ENCODE data around the gene SETD1B. TPM values are rescaled to one million over a fixed set of nuclear protein-coding genes. Genes with fewer than 3 reads are reported as not detected.
"Not testable (repeated sequence)": the region's sequence is repeated elsewhere in the genome, so short reads cannot be mapped to it uniquely, and the experiment has no call there.

The SETD1B gene
- total and polyA plus RNA-seq, 2 donors (not counting 3 experiments of a cell fraction or from before 2014, with no cell fraction given) = 2.6 to 27.0 TPM

- ChIA-PET POLR2A (no interaction called here), CTCF (interaction anchor here (0.5 kb wide), 1 partner anchor 34 kb away, joined by 4 read pairs; no protein-coding TSS in a partner anchor)
- H3K9me3 ChIP-seq (replicated peaks; ENCODE audit: control insufficient read depth, insufficient read depth, low read length) = no peaks in the 10 kb centered on the region
These were observed 48.2 kb upstream of the SETD1B start for GRCh38 chr12:121755591-121755990.

GRCh38 chr12:121758536-121758935, 45.3 kb upstream of the SETD1B start:
- H3K9ac ChIP-seq (replicated peaks; ENCODE audit: extremely low read depth, insufficient read depth, low read length); H3K27me3 ChIP-seq (ENCODE audit: control insufficient read depth in 2 of 2, insufficient read depth in 2 of 2, low read length in 2 of 2); H3K9me1 ChIP-seq (replicated peaks; ENCODE audit: control insufficient read depth, extremely low read depth, insufficient read depth, low read length); H4K20me1 ChIP-seq (replicated peaks; ENCODE audit: control insufficient read depth, extremely low read depth, insufficient read depth, low read length); H3K4me2 ChIP-seq (ENCODE audit: insufficient read depth, low read length); H3K27ac ChIP-seq (ENCODE audit: insufficient read depth, low read depth, low read length); FAIRE-seq; H3K4me3 ChIP-seq (replicated peaks in 1 of 3; ENCODE audit: insufficient read depth in 1 of 3, low read depth in 1 of 3, low read length in 3 of 3); H3K36me3 ChIP-seq (ENCODE audit: control insufficient read depth in 2 of 2, extremely low read depth in 1 of 2, insufficient read depth in 2 of 2, low read length in 2 of 2); H2AFZ ChIP-seq (ENCODE audit: low read depth, low read length); DNase-seq (ENCODE audit: low read depth, low spot score); H3K79me2 ChIP-seq (ENCODE audit: control insufficient read depth, insufficient read depth, low read length); intact Hi-C loops (cut with micrococcal nuclease); BruUV-seq (replicated peaks); H3K9me3 ChIP-seq (replicated peaks; ENCODE audit: control insufficient read depth, insufficient read depth, low read length); POLR2A ChIA-PET; dilution Hi-C loops (cut with MboI; ENCODE audit: extremely low pct_ligation_motif_present, low sequenced_read_pairs); H3K4me1 ChIP-seq (ENCODE audit: control insufficient read depth, extremely low read depth, insufficient read depth, low read length): not testable (repeated sequence)
- CTCF ChIA-PET = interaction anchor here (1.6 kb wide), 1 partner anchor 46 kb away, joined by 4 read pairs; the partner anchor contains the start of gene TMEM120B

More at GRCh38 chr12:121755591-121755990, 48.2 kb upstream of the SETD1B start:
- Histone ChIP-seq H3K4me1 (ENCODE audit: control insufficient read depth, extremely low read depth, insufficient read depth, low read length) (peaks cover 4% of the 10 kb centered on the region), H2AFZ (ENCODE audit: low read depth, low read length) (no peak overlapping the region), H3K27me3 (ENCODE audit: control insufficient read depth in 2 of 2, insufficient read depth in 2 of 2, low read length in 2 of 2) (no peaks in the 10 kb centered on the region), H3K9me1 (replicated peaks; ENCODE audit: control insufficient read depth, extremely low read depth, insufficient read depth, low read length) (no peaks in the 10 kb centered on the region), H3K36me3 (ENCODE audit: control insufficient read depth in 2 of 2, extremely low read depth in 1 of 2, insufficient read depth in 2 of 2, low read length in 2 of 2) (no peaks in the 10 kb centered on the region), H4K20me1 (replicated peaks; ENCODE audit: control insufficient read depth, extremely low read depth, insufficient read depth, low read length) (no peaks in the 10 kb centered on the region), H3K4me3 (replicated peaks in 1 of 3; ENCODE audit: insufficient read depth in 1 of 3, low read depth in 1 of 3, low read length in 3 of 3) (no peak overlapping the region), H3K4me2 (ENCODE audit: insufficient read depth, low read length) (no peak overlapping the region), H3K27ac (ENCODE audit: insufficient read depth, low read depth, low read length) (no peak overlapping the region), H3K79me2 (ENCODE audit: control insufficient read depth, insufficient read depth, low read length) (no peaks in the 10 kb centered on the region), H3K9ac (replicated peaks; ENCODE audit: extremely low read depth, insufficient read depth, low read length) (no peak overlapping the region)
- intact Hi-C loops (cut with micrococcal nuclease) = no loop called here
- BruUV-seq (replicated peaks) = no TSS peak
- no peak for DNase-seq (ENCODE audit: low read depth, low spot score)
- dilution Hi-C loops (cut with MboI; ENCODE audit: extremely low pct_ligation_motif_present, low sequenced_read_pairs) = no loop called here
- no peak for TF ChIP-seq FOS (IDR thresholded peaks at IDR 0.05; ENCODE audit: borderline replicate concordance, insufficient read depth, low read length)
- no peak for TF ChIP-seq JUN (IDR thresholded peaks at IDR 0.05; ENCODE audit: borderline replicate concordance, insufficient read depth, insufficient read length, low read depth)
- TF ChIP-seq, protein P1, sequence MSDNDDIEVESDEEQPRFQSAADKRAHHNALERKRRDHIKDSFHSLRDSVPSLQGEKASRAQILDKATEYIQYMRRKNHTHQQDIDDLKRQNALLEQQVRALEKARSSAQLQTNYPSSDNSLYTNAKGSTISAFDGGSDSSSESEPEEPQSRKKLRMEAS (IDR thresholded peaks at IDR 0.05; ENCODE audit: insufficient read depth, insufficient read length) = no peak
- no peak for TF ChIP-seq MYC (IDR thresholded peaks at IDR 0.05; ENCODE audit: low read depth, low read length)
- FAIRE-seq = no peak

Measured in endothelial cell of umbilical vein (primary cell).